Keratinocyte (primary cell): ENCODE results near the gene SLAMF8. TPM values are rescaled to one million over a fixed set of nuclear protein-coding genes. Genes with fewer than 3 reads are reported as not detected.
A peak's percentile ranks its signal among the peaks of the same experiment; 100 is the strongest.

Experiments used
- DNase-seq: peaks from one replicate; pipeline ENCODE4 v3.0.0-alpha.2; 2011; ENCODE audit warnings: low read depth, missing footprints, low spot score
- FAIRE-seq: peaks from 2 replicates; lab custom pipeline; 2011; peaks lifted over from hg19 to GRCh38; lab: Jason Lieb, UNC
- H2AFZ ChIP-seq: 2 replicates; pipeline ENCODE4 v1.6.0; 2012; ENCODE audit warnings: low read length, control low read depth, inconsistent platforms; ENCODE audit not compliant: control insufficient read depth
- H3K27ac ChIP-seq: 2 replicates; pipeline ENCODE4 v1.5.1; 2011; ENCODE audit warnings: low read length; ENCODE audit not compliant: control insufficient read depth, insufficient read depth
- H3K27me3 ChIP-seq: 3 replicates; pipeline ENCODE4 v1.6.0; 2011; ENCODE audit warnings: low read length; ENCODE audit not compliant: control insufficient read depth, insufficient read depth; ENCODE audit errors: extremely low read depth
- H3K36me3 ChIP-seq, 2 experiments: 2 replicates in 1 of 2; 3 replicates in 1 of 2; pipeline ENCODE4 v1.5.1; 2011; ENCODE audit warnings: low read length in 2 of 2, mild to moderate bottlenecking in 1 of 2; ENCODE audit not compliant: control insufficient read depth in 2 of 2, insufficient read depth in 2 of 2; ENCODE audit errors: extremely low read depth in 1 of 2
- H3K4me1 ChIP-seq: 3 replicates; pipeline ENCODE4 v1.5.1; 2011; ENCODE audit warnings: low read length; ENCODE audit not compliant: control insufficient read depth, insufficient read depth; ENCODE audit errors: extremely low read depth
- H3K4me2 ChIP-seq: 3 replicates; pipeline ENCODE4 v1.6.0; 2011; ENCODE audit warnings: low read depth, low read length; ENCODE audit not compliant: control insufficient read depth, insufficient read depth; ENCODE audit errors: extremely low read depth
- H3K4me3 ChIP-seq, 3 experiments: fragments of 200-600 bp in 1 of 3; sonication (generic) in 1 of 3; 2 replicates in 2 of 3; 3 replicates in 1 of 3; pipeline ENCODE4 v1.5.1; 2011 to 2016; ENCODE audit warnings: low read length in 3 of 3, mild to moderate bottlenecking in 3 of 3, control low read depth in 2 of 3, inconsistent platforms in 1 of 3, low read depth in 1 of 3, mixed read lengths in 1 of 3, mixed run types in 1 of 3, moderate library complexity in 1 of 3; ENCODE audit not compliant: control insufficient read depth in 2 of 3, insufficient read depth in 2 of 3; ENCODE audit errors: extremely low read depth in 1 of 3
- H3K79me2 ChIP-seq: 2 replicates; pipeline ENCODE4 v1.6.0; 2012; ENCODE audit warnings: low read length; ENCODE audit not compliant: control insufficient read depth, insufficient read depth
- H3K9ac ChIP-seq: 3 replicates; pipeline ENCODE4 v1.6.0; 2011; ENCODE audit warnings: low read length; ENCODE audit not compliant: control insufficient read depth, insufficient read depth; ENCODE audit errors: extremely low read depth
- H3K9me1 ChIP-seq: 3 replicates; pipeline ENCODE4 v1.6.0; 2011; ENCODE audit warnings: low read length; ENCODE audit not compliant: control insufficient read depth, insufficient read depth; ENCODE audit errors: extremely low read depth
- H3K9me3 ChIP-seq: 2 replicates; pipeline ENCODE4 v1.5.1; 2012; ENCODE audit warnings: low read depth, low read length; ENCODE audit not compliant: control insufficient read depth
- H4K20me1 ChIP-seq: 3 replicates; pipeline ENCODE4 v1.6.0; 2011; ENCODE audit warnings: low read length; ENCODE audit not compliant: control insufficient read depth, insufficient read depth; ENCODE audit errors: extremely low read depth
- EZH2 ChIP-seq: IDR thresholded peaks from one replicate; pipeline ENCODE4 v1.6.1; 2012; ENCODE audit warnings: inconsistent platforms, mild to moderate bottlenecking, low read length, moderate library complexity
- dilution Hi-C: fragments of 300-500 bp; cut with MboI; formaldehyde crosslinking; loops from one replicate; pipeline ENCODE4 v1.7.0; 2020; ENCODE audit warnings: low sequenced_read_pairs; ENCODE audit not compliant: extremely low pct_ligation_motif_present
- polyA plus RNA-seq, 5 experiments: library from polyadenylated mRNA; depleted of rRNA in 3 of 5; stranded (reverse) in 3 of 5; stranded (forward) in 1 of 5; unstranded in 1 of 5; fragments of >200 nt; gene quantifications; 1 replicate in 1 of 5; 2 replicates in 3 of 5; 3 replicates in 1 of 5; pipeline versions ENCODE4 v1.2.1 to v1.2.3, GENCODE V29; 2011 to 2012; ENCODE audit warnings: missing spikeins in 2 of 5, low read depth in 1 of 5, low replicate concordance in 1 of 5
- TF ChIP-seq, protein P1 (sequence below), 3 experiments: IDR thresholded peaks in 1 of 3; conservative IDR thresholded peaks in 1 of 3; optimal IDR thresholded peaks in 1 of 3; 2 replicates in 2 of 3; 3 replicates in 1 of 3; pipeline versions ENCODE3 to v1.5.1; 2011; ENCODE audit warnings: low read length in 3 of 3, mild to moderate bottlenecking in 3 of 3, moderate library complexity in 2 of 3, control low read depth in 1 of 3, inconsistent platforms in 1 of 3; ENCODE audit not compliant: insufficient read depth in 2 of 3; ENCODE audit errors: extremely low read depth in 1 of 3

Gene SLAMF8
- polyA plus RNA-seq, 1 donor (not counting 4 experiments of a cell fraction or from before 2014, with no cell fraction given): not detected

DNA sequence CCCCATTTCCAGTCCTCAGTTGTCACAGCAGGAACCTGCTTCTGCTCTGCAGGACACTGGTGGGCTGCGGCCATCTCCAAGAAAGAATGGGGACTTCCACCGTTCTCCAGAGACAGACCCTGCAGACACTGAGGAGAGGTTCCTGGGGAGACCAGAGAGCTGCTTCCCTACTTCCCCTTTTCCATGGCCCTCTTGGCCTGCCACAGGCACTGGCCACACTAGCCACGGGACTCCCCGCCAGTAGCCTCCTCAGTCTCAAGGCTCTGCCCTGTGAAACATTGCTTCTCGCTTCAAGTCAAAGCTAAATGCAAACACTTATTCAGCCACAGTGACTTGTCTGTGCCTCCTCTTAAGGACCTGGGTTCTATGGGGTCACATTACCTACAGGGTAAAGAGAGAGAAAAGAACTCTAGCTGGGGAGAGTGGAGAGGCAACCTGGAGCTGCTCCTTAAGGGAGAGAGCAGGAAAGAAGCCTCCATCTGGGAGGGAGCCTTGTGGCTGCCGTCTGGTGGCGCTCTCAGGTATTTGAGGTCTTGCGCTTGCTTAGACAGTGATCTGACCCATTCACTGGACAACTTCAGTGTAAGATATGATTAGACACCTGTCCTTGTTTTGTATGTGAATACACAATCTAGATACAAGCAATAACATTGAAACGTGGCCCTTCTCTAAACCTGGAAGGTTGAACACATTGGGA, 5.4 kb upstream of the SLAMF8 start:
- dilution Hi-C loops: no loop called here
- DNase-seq: no peak
- peaks cover 10% of the 10 kb centered on the region for H3K4me1 ChIP-seq
- H3K9ac ChIP-seq: no peak overlapping the region
- peak; percentile 66 for FAIRE-seq
- no peak overlapping the region for H3K4me3 ChIP-seq
- H2AFZ ChIP-seq: no peak overlapping the region
- peaks cover 21% of the 10 kb centered on the region for H3K27me3 ChIP-seq
- no peak overlapping the region for H3K4me2 ChIP-seq
- TF ChIP-seq, protein P1, sequence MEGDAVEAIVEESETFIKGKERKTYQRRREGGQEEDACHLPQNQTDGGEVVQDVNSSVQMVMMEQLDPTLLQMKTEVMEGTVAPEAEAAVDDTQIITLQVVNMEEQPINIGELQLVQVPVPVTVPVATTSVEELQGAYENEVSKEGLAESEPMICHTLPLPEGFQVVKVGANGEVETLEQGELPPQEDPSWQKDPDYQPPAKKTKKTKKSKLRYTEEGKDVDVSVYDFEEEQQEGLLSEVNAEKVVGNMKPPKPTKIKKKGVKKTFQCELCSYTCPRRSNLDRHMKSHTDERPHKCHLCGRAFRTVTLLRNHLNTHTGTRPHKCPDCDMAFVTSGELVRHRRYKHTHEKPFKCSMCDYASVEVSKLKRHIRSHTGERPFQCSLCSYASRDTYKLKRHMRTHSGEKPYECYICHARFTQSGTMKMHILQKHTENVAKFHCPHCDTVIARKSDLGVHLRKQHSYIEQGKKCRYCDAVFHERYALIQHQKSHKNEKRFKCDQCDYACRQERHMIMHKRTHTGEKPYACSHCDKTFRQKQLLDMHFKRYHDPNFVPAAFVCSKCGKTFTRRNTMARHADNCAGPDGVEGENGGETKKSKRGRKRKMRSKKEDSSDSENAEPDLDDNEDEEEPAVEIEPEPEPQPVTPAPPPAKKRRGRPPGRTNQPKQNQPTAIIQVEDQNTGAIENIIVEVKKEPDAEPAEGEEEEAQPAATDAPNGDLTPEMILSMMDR (optimal IDR thresholded peaks at IDR 0.05 in 1 of 3, IDR thresholded peaks at IDR 0.05 in 1 of 3, conservative IDR thresholded peaks at IDR 0.05 in 1 of 3; ENCODE audit: extremely low read depth in 1 of 3, insufficient read depth in 2 of 3, low read length in 3 of 3): peak in 2 of 3 experiments; percentile 70 to 78
- TF ChIP-seq EZH2: no peak
- H3K36me3 ChIP-seq: no peaks in the 10 kb centered on the region
- H4K20me1 ChIP-seq: no peaks in the 10 kb centered on the region
- no peaks in the 10 kb centered on the region for H3K9me1 ChIP-seq
- no peaks in the 10 kb centered on the region for H3K9me3 ChIP-seq
- no peaks in the 10 kb centered on the region for H3K79me2 ChIP-seq
- no peak overlapping the region for H3K27ac ChIP-seq

DNA sequence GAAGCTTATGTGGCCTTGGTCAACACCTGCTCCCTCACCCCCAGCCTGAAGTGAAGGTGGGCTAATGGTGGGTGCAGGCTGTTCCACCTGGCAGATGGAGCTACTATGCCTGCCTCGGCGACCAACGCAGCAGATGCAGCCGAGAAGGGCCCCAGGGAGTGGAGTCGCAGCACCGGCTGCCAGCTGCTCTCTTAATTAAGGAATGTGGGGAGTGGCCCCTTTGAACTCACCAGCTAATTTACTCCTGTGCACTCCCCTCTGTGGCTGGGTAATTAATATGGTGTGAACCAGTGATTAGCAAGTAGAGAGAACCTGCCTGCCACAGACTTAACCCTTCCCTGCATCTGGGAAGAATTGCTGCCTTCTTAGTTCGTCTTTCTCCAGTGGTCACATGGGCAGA, 3.3 kb upstream of the SLAMF8 start:
- dilution Hi-C loops: no loop called here
- no peak overlapping the region for H3K4me2 ChIP-seq
- TF ChIP-seq, protein P1 (optimal IDR thresholded peaks at IDR 0.05 in 1 of 3, IDR thresholded peaks at IDR 0.05 in 1 of 3, conservative IDR thresholded peaks at IDR 0.05 in 1 of 3; ENCODE audit: extremely low read depth in 1 of 3, insufficient read depth in 2 of 3, low read length in 3 of 3): no peak
- TF ChIP-seq EZH2: peak; percentile 19
- H2AFZ ChIP-seq: no peak overlapping the region
- H3K27me3 ChIP-seq: peaks cover 21% of the 10 kb centered on the region
- H3K4me3 ChIP-seq: no peak overlapping the region
- FAIRE-seq (no peak), DNase-seq (no peak)
- H3K79me2 ChIP-seq: no peaks in the 10 kb centered on the region
- no peaks in the 10 kb centered on the region for H4K20me1 ChIP-seq
- no peaks in the 10 kb centered on the region for H3K9me1 ChIP-seq
- H3K27ac ChIP-seq: no peak overlapping the region
- H3K4me1 ChIP-seq: peaks cover 13% of the 10 kb centered on the region
- no peak overlapping the region for H3K9ac ChIP-seq
- no peaks in the 10 kb centered on the region for H3K9me3 ChIP-seq
- no peaks in the 10 kb centered on the region for H3K36me3 ChIP-seq
